Measurements from ENCODE around the gene GCLM. TPM values are rescaled to one million over a fixed set of nuclear protein-coding genes. Genes with fewer than 3 reads are reported as not detected.

Gene GCLM
- total RNA-seq, 1 experiment from 2014 or later: 33.7 TPM

GRCh38 chr1:93837961-93838360 lies 71.3 kb downstream of the GCLM start:
- BruUV-seq (replicated peaks): no TSS peak
- DNase-seq (ENCODE audit: low read depth, low spot score) (no peak), ATAC-seq (no peak)
- intact Hi-C loops (cut with micrococcal nuclease; ENCODE audit: unreplicated experiment): no loop called here
- Histone ChIP-seq H3K4me3 (ENCODE audit: low read depth in 2 of 2, low read length in 2 of 2) (no peak overlapping the region), H3K9me3 (ENCODE audit: control insufficient read depth, insufficient read depth, low read depth, low read length) (no peaks in the 10 kb centered on the region), H3K27ac (ENCODE audit: low read length) (no peak overlapping the region), H3K36me3 (ENCODE audit: control insufficient read depth, insufficient read depth, low read length) (no peaks in the 10 kb centered on the region), H3K27me3 (ENCODE audit: control insufficient read depth, insufficient read depth, low read length) (no peaks in the 10 kb centered on the region), H3K4me1 (ENCODE audit: control insufficient read depth, insufficient read depth, low read length) (no peaks in the 10 kb centered on the region)
- ChIA-PET POLR2A (no interaction called here), CTCF (no interaction called here)
- in situ Hi-C loops (cut with HindIII; ENCODE audit: low pct_unique_long_range_greater_than_20kb, low sequenced_read_pairs): no loop called here
- TF ChIP-seq POLR2AphosphoS5 (IDR thresholded peaks at IDR 0.05; ENCODE audit: low read depth, low read length): no peak
- TF ChIP-seq TCF7L2 (IDR thresholded peaks at IDR 0.05; ENCODE audit: low read depth, low read length): no peak
- TF ChIP-seq, protein P1, sequence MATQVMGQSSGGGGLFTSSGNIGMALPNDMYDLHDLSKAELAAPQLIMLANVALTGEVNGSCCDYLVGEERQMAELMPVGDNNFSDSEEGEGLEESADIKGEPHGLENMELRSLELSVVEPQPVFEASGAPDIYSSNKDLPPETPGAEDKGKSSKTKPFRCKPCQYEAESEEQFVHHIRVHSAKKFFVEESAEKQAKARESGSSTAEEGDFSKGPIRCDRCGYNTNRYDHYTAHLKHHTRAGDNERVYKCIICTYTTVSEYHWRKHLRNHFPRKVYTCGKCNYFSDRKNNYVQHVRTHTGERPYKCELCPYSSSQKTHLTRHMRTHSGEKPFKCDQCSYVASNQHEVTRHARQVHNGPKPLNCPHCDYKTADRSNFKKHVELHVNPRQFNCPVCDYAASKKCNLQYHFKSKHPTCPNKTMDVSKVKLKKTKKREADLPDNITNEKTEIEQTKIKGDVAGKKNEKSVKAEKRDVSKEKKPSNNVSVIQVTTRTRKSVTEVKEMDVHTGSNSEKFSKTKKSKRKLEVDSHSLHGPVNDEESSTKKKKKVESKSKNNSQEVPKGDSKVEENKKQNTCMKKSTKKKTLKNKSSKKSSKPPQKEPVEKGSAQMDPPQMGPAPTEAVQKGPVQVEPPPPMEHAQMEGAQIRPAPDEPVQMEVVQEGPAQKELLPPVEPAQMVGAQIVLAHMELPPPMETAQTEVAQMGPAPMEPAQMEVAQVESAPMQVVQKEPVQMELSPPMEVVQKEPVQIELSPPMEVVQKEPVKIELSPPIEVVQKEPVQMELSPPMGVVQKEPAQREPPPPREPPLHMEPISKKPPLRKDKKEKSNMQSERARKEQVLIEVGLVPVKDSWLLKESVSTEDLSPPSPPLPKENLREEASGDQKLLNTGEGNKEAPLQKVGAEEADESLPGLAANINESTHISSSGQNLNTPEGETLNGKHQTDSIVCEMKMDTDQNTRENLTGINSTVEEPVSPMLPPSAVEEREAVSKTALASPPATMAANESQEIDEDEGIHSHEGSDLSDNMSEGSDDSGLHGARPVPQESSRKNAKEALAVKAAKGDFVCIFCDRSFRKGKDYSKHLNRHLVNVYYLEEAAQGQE (IDR thresholded peaks at IDR 0.05; ENCODE audit: insufficient read depth in 1 of 2, low read depth in 2 of 2, low read length in 1 of 2): no peak
- TF ChIP-seq SIN3A (IDR thresholded peaks at IDR 0.05; ENCODE audit: borderline replicate concordance, insufficient read depth, low read depth, low read length): no peak
- no peak for TF ChIP-seq CTCF (IDR thresholded peaks at IDR 0.05)

Small RNA genes within 50 kb of the gene (microRNA-seq; reads per million reads assigned to microRNA genes)
- 51.2 reads per million, percentile 49 among the genes with 10 or more reads in this experiment for gene MIR760 (ENCODE audit: unreplicated experiment)

Other genes with a start within 250 kb of the GCLM start
- 33.9 TPM for gene BCAR3, start 227.6 kb downstream of the GCLM start, total RNA-seq (2021; ENCODE audit: unreplicated experiment)
- gene DNTTIP2, start 30.2 kb downstream of the GCLM start, total RNA-seq (2021; ENCODE audit: unreplicated experiment): 50.3 TPM
- 1.5 TPM for gene ABCA4, start 211.7 kb upstream of the GCLM start, total RNA-seq (2021; ENCODE audit: unreplicated experiment)